ENCODE results near the gene EIF3I.
A peak's percentile ranks its signal among the peaks of the same experiment; 100 is the strongest.

EIF3I gene

GRCh38 chr1:32221980-32222755 is at the start of gene EIF3I, which contains the start of gene TMEM234:
Gene EIF3I (plus strand): TSS chr1:32222407. CDS start chr1:32222442, 35 bp downstream.
Gene TMEM234 (minus strand): TSS chr1:32222353. CDS start chr1:32222322, 31 bp downstream.
- peak; percentile 97 for DNase-seq

- no peak for DNase-seq
These were observed 49.5 kb upstream of the EIF3I start for GRCh38 chr1:32172621-32173245.

- no peak for DNase-seq
These were observed 43.6 kb upstream of the EIF3I start for GRCh38 chr1:32178380-32179192.

- no peak for DNase-seq
These were observed 43.1 kb upstream of the EIF3I start for GRCh38 chr1:32179193-32179442.

GRCh38 chr1:32179443-32180185 is 42.6 kb upstream of the EIF3I start, which contains the start of gene TXLNA:
Gene TXLNA (plus strand): TSS chr1:32179675. CDS start chr1:32180346, 671 bp downstream.
- peak; percentile 97 for DNase-seq

GRCh38 chr1:32180186-32181060 is 41.8 kb upstream of the EIF3I start:
- DNase-seq: peak; percentile 79

- DNase-seq: no peak
These were observed 41.1 kb upstream of the EIF3I start for GRCh38 chr1:32181065-32181464.

GRCh38 chr1:32181563-32181962 is 40.6 kb upstream of the EIF3I start:
- no peak for DNase-seq

GRCh38 chr1:32182060-32182459 is 40.1 kb upstream of the EIF3I start:
- no peak for DNase-seq

GRCh38 chr1:32184650-32185049 is 37.6 kb upstream of the EIF3I start:
- DNase-seq: no peak

- no peak for DNase-seq
These were observed 36.1 kb upstream of the EIF3I start for GRCh38 chr1:32186077-32186476.

- no peak for DNase-seq
These were observed 35.7 kb upstream of the EIF3I start for GRCh38 chr1:32186491-32186890.

GRCh38 chr1:32187850-32188249 is 34.4 kb upstream of the EIF3I start:
- no peak for DNase-seq

- DNase-seq: no peak
These were observed 29.8 kb upstream of the EIF3I start for GRCh38 chr1:32192220-32192948.

GRCh38 chr1:32194984-32195383 is 27.2 kb upstream of the EIF3I start:
- DNase-seq: no peak

- no peak for DNase-seq
These were observed 26.7 kb upstream of the EIF3I start for GRCh38 chr1:32195531-32195930.

GRCh38 chr1:32195972-32196823 is 26.0 kb upstream of the EIF3I start:
- DNase-seq: no peak

- peak; percentile 72 for DNase-seq
These were observed 25.1 kb upstream of the EIF3I start for GRCh38 chr1:32197074-32197473.

GRCh38 chr1:32197837-32198236 is 24.4 kb upstream of the EIF3I start:
- no peak for DNase-seq
